A549 (cell line): ENCODE data around the gene EMP3. TPM values are rescaled to one million over a fixed set of nuclear protein-coding genes. Genes with fewer than 3 reads are reported as not detected.
A peak's percentile ranks its signal among the peaks of the same experiment; 100 is the strongest.

Experiments
- ATAC-seq, 2 experiments: fragments of 200-7000 bp in 1 of 2; fragments of >200 bp in 1 of 2; cut with Nextera tagmentation in 1 of 2; cut with Tn5 transposase in 1 of 2; 3 replicates each; pipeline versions ENCODE4 v1.8.0 to v1.9.1; 2018 to 2020; ENCODE audit warnings: mild to moderate bottlenecking in 1 of 2, moderate library complexity in 1 of 2
- CTCF ChIA-PET: fragments of 300-600 bp; sonication (Branson Sonifier 250); formaldehyde crosslinking; extraction: SDS; loops from one replicate; lab custom pipeline; 2021; ENCODE audit warnings: antibody characterized with exemption, inconsistent platforms; lab: Yijun Ruan, JAX
- POLR2A ChIA-PET: fragments of 350-600 bp; formaldehyde crosslinking; extraction: SDS; loops from one replicate; lab custom pipeline; 2021; ENCODE audit warnings: antibody characterized with exemption, inconsistent platforms; lab: Yijun Ruan, JAX
- DNase-seq, 2 experiments: peaks; one replicate each; pipeline versions ENCODE4 v3.0.0 to v3.0.0-alpha.2; 2011 to 2016; ENCODE audit warnings: low read depth in 1 of 2, low spot score in 1 of 2
- FAIRE-seq: peaks from 2 replicates; lab custom pipeline; 2011; peaks lifted over from hg19 to GRCh38; lab: Jason Lieb, UNC
- H3K27ac ChIP-seq, 2 experiments: fragments of >200 bp; sonication (Bioruptor Twin); formaldehyde crosslinking; 3 replicates each; pipeline ENCODE4 v1.5.1; 2016 to 2017
- H3K4me1 ChIP-seq: fragments of >200 bp; sonication (Bioruptor Twin); formaldehyde crosslinking; 3 replicates; pipeline ENCODE4 v1.6.1; 2016
- H3K4me2 ChIP-seq: fragments of >200 bp; sonication (Bioruptor Twin); formaldehyde crosslinking; 3 replicates; pipeline ENCODE4 v1.6.1; 2016
- H3K4me3 ChIP-seq: fragments of >200 bp; sonication (Bioruptor Twin); formaldehyde crosslinking; 3 replicates; pipeline ENCODE4 v1.5.1; 2016
- H3K9me3 ChIP-seq: fragments of >200 bp; sonication (Bioruptor Twin); formaldehyde crosslinking; 3 replicates; pipeline ENCODE4 v1.6.1; 2016
- BHLHE40 ChIP-seq: IDR thresholded peaks from 2 replicates; pipeline ENCODE4 v1.6.1; 2012; ENCODE audit warnings: low read depth, low read length, inconsistent platforms
- CBX2 ChIP-seq: fragments of 200-600 bp; sonication (generic); IDR thresholded peaks from 2 replicates; pipeline ENCODE4 v1.6.1; 2016; ENCODE audit warnings: low read depth, mild to moderate bottlenecking, borderline replicate concordance
- CBX8 ChIP-seq: fragments of 200-600 bp; sonication (generic); IDR thresholded peaks from 2 replicates; pipeline ENCODE4 v1.6.1; 2016
- CEBPB ChIP-seq, 2 experiments: fragments of >200 bp in 1 of 2; sonication (Bioruptor Twin) in 1 of 2; formaldehyde crosslinking in 1 of 2; IDR thresholded peaks; 2 replicates each; pipeline ENCODE4 v1.6.1; 2012 to 2016
- CTCF ChIP-seq: fragments of >200 bp; sonication (Bioruptor Twin); formaldehyde crosslinking; IDR thresholded peaks from 3 replicates; pipeline ENCODE4 v1.5.1; 2016
- EHMT2 ChIP-seq: fragments of 200-600 bp; sonication (generic); IDR thresholded peaks from 2 replicates; pipeline ENCODE4 v1.6.1; 2016; ENCODE audit warnings: antibody characterized with exemption, low read depth, mild to moderate bottlenecking, moderate library complexity
- ELK1 ChIP-seq: fragments of 150-350 bp; IDR thresholded peaks from 2 replicates; pipeline ENCODE4 v1.6.1; 2014; ENCODE audit warnings: low read depth, mild to moderate bottlenecking, low read length
- FOXS1 ChIP-seq: fragments of 250-450 bp; sonication (Bioruptor Pico); IDR thresholded peaks from 2 replicates; pipeline ENCODE4 v1.5.0; 2020; ENCODE audit warnings: mild to moderate bottlenecking, moderate library complexity
- HES2 ChIP-seq: fragments of >200 bp; sonication (Bioruptor Twin); formaldehyde crosslinking; IDR thresholded peaks from 2 replicates; pipeline ENCODE4 v1.6.1; 2016
- HMGXB4 ChIP-seq: fragments of 250-450 bp; sonication (Bioruptor Pico); IDR thresholded peaks from 2 replicates; pipeline ENCODE4 v1.5.0; 2021; ENCODE audit warnings: mild to moderate bottlenecking, moderate library complexity, borderline replicate concordance
- HOXB13 ChIP-seq: fragments of 250-450 bp; sonication (Bioruptor Pico); IDR thresholded peaks from 2 replicates; pipeline ENCODE4 v1.5.0; 2020; ENCODE audit warnings: low read depth, mild to moderate bottlenecking, moderate library complexity
- JUN ChIP-seq, 2 experiments: fragments of >200 bp; sonication (Bioruptor Twin); formaldehyde crosslinking; IDR thresholded peaks; 2 replicates in 1 of 2; 3 replicates in 1 of 2; pipeline ENCODE4 v1.6.1; 2016 to 2017
- KDM1A ChIP-seq: fragments of 200-600 bp; sonication (generic); IDR thresholded peaks from 2 replicates; pipeline ENCODE4 v1.6.1; 2016; ENCODE audit warnings: low read depth, mild to moderate bottlenecking
- MAFK ChIP-seq: fragments of 450-650 bp; IDR thresholded peaks from 2 replicates; pipeline ENCODE4 v1.6.1; 2014; ENCODE audit not compliant: partially characterized antibody
- MYC ChIP-seq: IDR thresholded peaks from 2 replicates; pipeline ENCODE4 v1.6.1; 2012; ENCODE audit warnings: mild to moderate bottlenecking, inconsistent platforms, low read length, improper control_type of control experiment, borderline replicate concordance
- NFE2L2 ChIP-seq: fragments of 150-350 bp; conservative IDR thresholded peaks from 2 replicates; pipeline ENCODE4 v1.6.1; 2014; ENCODE audit warnings: low read length
- PHF8 ChIP-seq: fragments of 200-600 bp; sonication (generic); IDR thresholded peaks from 2 replicates; pipeline ENCODE4 v1.6.1; 2016; ENCODE audit warnings: low read depth, mild to moderate bottlenecking, antibody characterized with exemption, moderate library complexity, borderline replicate concordance
- POLR2AphosphoS2 ChIP-seq: conservative IDR thresholded peaks from 2 replicates; pipeline ENCODE4 v1.6.1; 2012; ENCODE audit warnings: low read length, improper control_type of control experiment, inconsistent platforms
- RAD21 ChIP-seq, 2 experiments: fragments of >200 bp in 1 of 2; sonication (Bioruptor Twin) in 1 of 2; formaldehyde crosslinking in 1 of 2; IDR thresholded peaks in 1 of 2; conservative IDR thresholded peaks in 1 of 2; 2 replicates in 1 of 2; 3 replicates in 1 of 2; pipeline ENCODE4 v1.6.1; 2012 to 2018; ENCODE audit warnings: inconsistent platforms in 1 of 2
- RARB ChIP-seq: fragments of 250-450 bp; sonication (Bioruptor Pico); IDR thresholded peaks from 2 replicates; pipeline ENCODE4 v1.8.0; 2021; ENCODE audit warnings: mild to moderate bottlenecking, moderate library complexity
- TP53 ChIP-seq: fragments of 250-450 bp; sonication (Bioruptor Pico); IDR thresholded peaks from 2 replicates; pipeline ENCODE4 v1.5.0; 2021; ENCODE audit warnings: mild to moderate bottlenecking, moderate library complexity
- ZFP36 ChIP-seq: fragments of 450-650 bp; IDR thresholded peaks from 2 replicates; pipeline ENCODE4 v1.6.1; 2014; ENCODE audit warnings: borderline replicate concordance; ENCODE audit not compliant: partially characterized antibody
- ZSCAN20 ChIP-seq: fragments of 250-450 bp; sonication (Bioruptor Pico); IDR thresholded peaks from 2 replicates; pipeline ENCODE4 v1.8.0; 2022; ENCODE audit warnings: mild to moderate bottlenecking, moderate library complexity
- WGBS: methylation state at CpG from one replicate; pipeline ENCODE4 v1.1.6; 2017; ENCODE audit errors: missing lambda C conversion rate; 5-methylcytosine and 5-hydroxymethylcytosine counted together
- polyA plus RNA-seq, 4 experiments: library from polyadenylated mRNA; depleted of rRNA in 3 of 4; stranded (reverse); fragments of >200 nt; fragmentation: RNase III in 1 of 4; extraction: RNeasy Plus Mini Kit Qiagen cat#74134 plus additional on column Dnase treatment in 1 of 4; gene quantifications; 2 replicates in 3 of 4; 3 replicates in 1 of 4; pipeline ENCODE4 v1.2.3, GENCODE V29; 2011 to 2017

The EMP3 gene
- polyA plus RNA-seq, 2 of the 4 experiments (the other 2 are of a cell fraction) = 147 to 580 TPM

- FAIRE-seq = no peak
- no peak for DNase-seq
- H3K4me3 ChIP-seq = no peak overlapping the region
- H3K4me1 ChIP-seq = peaks cover 18% of the 10 kb centered on the region
- 98% methylated on average over 6 of the region's 6 CpGs for WGBS
- peak in 1 of 2 experiments; percentile 66; a peak in 3 of 6 replicates for ATAC-seq
- H3K27ac ChIP-seq = no peak overlapping the region
- CTCF ChIA-PET = interaction anchor here (0.6 to 17.4 kb wide), 3 partner anchors 9 to 30 kb away, joined by 3 to 224 read pairs (median 3); no protein-coding TSS in a partner anchor
- no peak overlapping the region for H3K4me2 ChIP-seq
- H3K9me3 ChIP-seq = no peaks in the 10 kb centered on the region
- TF ChIP-seq PHF8 (no peak), FOXS1 (CRISPR knock-in tag) (no peak), HOXB13 (CRISPR knock-in tag) (no peak), ZFP36 (no peak)
- POLR2A ChIA-PET = no interaction called here
Observed at GRCh38 chr19:48344892-48345291, 19.5 kb downstream of the EMP3 start.

- 85% methylated on average over 2 of the region's 2 CpGs for WGBS
- Histone ChIP-seq H3K9me3 (no peaks in the 10 kb centered on the region), H3K27ac (no peak overlapping the region), H3K4me1 (peaks cover 15% of the 10 kb centered on the region), H3K4me2 (no peak overlapping the region)
- no peak for DNase-seq
- ChIA-PET POLR2A (interaction anchor here (0.6 to 0.9 kb wide), 2 partner anchors 13 to 25 kb away, joined by 4 read pairs; no protein-coding TSS in a partner anchor), CTCF (interaction anchor here (0.9 to 17.4 kb wide), 5 partner anchors 10 to 238 kb away, joined by 3 to 224 read pairs (median 16); partner anchors contain the start of gene KDELR1)
- ATAC-seq = no peak
- no peak for FAIRE-seq
- TF ChIP-seq JUN (IDR thresholded peaks at IDR 0.05) (no peak), HMGXB4 (no peak), RARB (CRISPR knock-in tag) (no peak), RAD21 (conservative IDR thresholded peaks at IDR 0.05 in 1 of 2, IDR thresholded peaks at IDR 0.05 in 1 of 2) (no peak), MAFK (no peak), ELK1 (no peak), TP53 (no peak), CBX8 (no peak), HES2 (no peak), MYC (no peak), POLR2AphosphoS2 (no peak), BHLHE40 (no peak), CBX2 (no peak), KDM1A (no peak), CTCF (no peak), CEBPB (IDR thresholded peaks at IDR 0.05) (no peak), ZSCAN20 (CRISPR knock-in tag) (no peak), NFE2L2 (no peak), EHMT2 (no peak)
- TF ChIP-seq, all 56 proteins: peak for 0
- H3K4me3 ChIP-seq = no peak overlapping the region
Observed at GRCh38 chr19:48346191-48346590, 20.8 kb downstream of the EMP3 start.
